Measurements from ENCODE around the gene VCP. TPM values are rescaled to one million over a fixed set of nuclear protein-coding genes. Genes with fewer than 3 reads are reported as not detected.
A peak's percentile ranks its signal among the peaks of the same experiment; 100 is the strongest.

The VCP gene
- total and polyA plus RNA-seq, 2 experiments from 2014 or later: 130 to 408 TPM

DNA sequence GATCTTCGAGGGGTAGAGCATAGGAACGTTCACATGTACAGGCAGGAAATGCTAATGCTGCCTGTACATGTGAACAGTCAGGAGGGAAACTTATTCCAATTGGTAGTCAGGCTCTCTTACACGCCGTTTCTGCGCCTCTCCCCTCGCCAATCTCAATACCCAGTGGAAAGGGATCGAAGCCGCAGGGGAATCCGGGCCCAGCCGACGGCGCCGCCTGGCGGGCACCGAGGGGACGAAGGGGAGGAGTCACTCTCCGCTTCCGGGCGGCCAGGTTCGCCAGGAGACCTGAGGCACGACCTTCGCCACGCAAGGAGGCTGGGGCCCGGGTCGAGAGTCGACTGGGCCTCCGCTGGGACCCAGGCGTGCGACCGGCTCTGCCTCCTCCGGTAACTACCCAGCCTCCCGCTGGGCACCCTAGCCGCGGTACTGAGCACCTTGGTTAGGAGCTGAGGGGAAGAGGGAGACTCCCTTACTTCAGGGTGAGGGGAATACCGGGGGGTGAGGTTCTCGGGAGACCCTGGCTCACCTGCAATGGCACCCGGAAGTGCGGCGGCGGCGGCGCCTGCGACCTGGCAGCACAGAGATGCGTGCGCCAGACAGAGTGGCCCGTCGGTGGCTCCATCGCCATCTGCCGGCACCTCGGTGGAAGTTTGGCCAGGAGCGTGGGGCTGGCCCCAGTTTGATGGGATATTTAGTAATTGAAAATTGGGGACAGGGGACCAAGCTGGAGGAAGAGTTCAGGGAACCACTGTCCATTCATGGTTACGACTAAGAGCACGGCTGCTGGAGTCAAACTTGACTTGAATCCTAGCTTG is 23.8 kb upstream of the VCP start, which contains the start of gene PIGO:
TSS of gene PIGO (minus strand) at position 557 of the 815 bp plus-strand sequence. CDS start 1,026 bp downstream, outside the sequence.
- H3K27ac Mint-ChIP-seq: peak within 1 kb of the TSS; percentile 96
- Histone ChIP-seq H3K4me2 (peak within 1 kb of the TSS; percentile 81), H3K9me2 (ENCODE audit: insufficient read depth) (no peaks in the 10 kb centered on the region), H3K27ac (ENCODE audit: low read depth) (peak within 1 kb of the TSS; percentile 98), H3K4me1 (ENCODE audit: insufficient read depth) (no peaks in the 10 kb centered on the region), H3K4me3 (peak within 1 kb of the TSS; percentile 79), H4K20me1 (replicated peaks; ENCODE audit: insufficient read depth) (no peaks in the 10 kb centered on the region), H3K27me3 (ENCODE audit: insufficient read depth) (no peaks in the 10 kb centered on the region), H3F3A (replicated peaks; ENCODE audit: low read depth) (0 out of 2 replicates have a peak, but pooled peaks cover 5% of the 10 kb centered on the region), H2AFZ (peak within 1 kb of the TSS; percentile 86; the same call in 1 of the 2 replicates), H3K79me2 (replicated peaks; ENCODE audit: insufficient read depth) (peaks cover 2% of the 10 kb centered on the region), H3K36me3 (ENCODE audit: insufficient read depth) (peaks cover 3% of the 10 kb centered on the region; the same call in 1 of the 2 replicates)
- TF ChIP-seq ZNF331 (CRISPR knock-in tag; IDR thresholded peaks at IDR 0.05; ENCODE audit: low read depth) (no peak), ZNF114 (CRISPR knock-in tag; IDR thresholded peaks at IDR 0.05) (no peak), EZH2 (IDR thresholded peaks at IDR 0.05; ENCODE audit: low read depth, unreplicated experiment) (no peak), STAT1 (IDR thresholded peaks at IDR 0.05; ENCODE audit: unreplicated experiment) (no peak), JUNB (IDR thresholded peaks at IDR 0.05; ENCODE audit: unreplicated experiment) (no peak), NANOG (IDR thresholded peaks at IDR 0.05; ENCODE audit: borderline replicate concordance) (no peak), POLR2AphosphoS5 (IDR thresholded peaks at IDR 0.05; ENCODE audit: low read depth) (peak; percentile 82; the same call in 1 of the 2 replicates), CREB1 (CRISPR knock-in tag; IDR thresholded peaks at IDR 0.05; ENCODE audit: low read depth) (peak; percentile 69)
- TF ChIP-seq, protein P1, sequence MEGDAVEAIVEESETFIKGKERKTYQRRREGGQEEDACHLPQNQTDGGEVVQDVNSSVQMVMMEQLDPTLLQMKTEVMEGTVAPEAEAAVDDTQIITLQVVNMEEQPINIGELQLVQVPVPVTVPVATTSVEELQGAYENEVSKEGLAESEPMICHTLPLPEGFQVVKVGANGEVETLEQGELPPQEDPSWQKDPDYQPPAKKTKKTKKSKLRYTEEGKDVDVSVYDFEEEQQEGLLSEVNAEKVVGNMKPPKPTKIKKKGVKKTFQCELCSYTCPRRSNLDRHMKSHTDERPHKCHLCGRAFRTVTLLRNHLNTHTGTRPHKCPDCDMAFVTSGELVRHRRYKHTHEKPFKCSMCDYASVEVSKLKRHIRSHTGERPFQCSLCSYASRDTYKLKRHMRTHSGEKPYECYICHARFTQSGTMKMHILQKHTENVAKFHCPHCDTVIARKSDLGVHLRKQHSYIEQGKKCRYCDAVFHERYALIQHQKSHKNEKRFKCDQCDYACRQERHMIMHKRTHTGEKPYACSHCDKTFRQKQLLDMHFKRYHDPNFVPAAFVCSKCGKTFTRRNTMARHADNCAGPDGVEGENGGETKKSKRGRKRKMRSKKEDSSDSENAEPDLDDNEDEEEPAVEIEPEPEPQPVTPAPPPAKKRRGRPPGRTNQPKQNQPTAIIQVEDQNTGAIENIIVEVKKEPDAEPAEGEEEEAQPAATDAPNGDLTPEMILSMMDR (conservative IDR thresholded peaks at IDR 0.05; ENCODE audit: low read depth in 2 of 2): peak; percentile 57 to 88
- TF ChIP-seq, protein P2, sequence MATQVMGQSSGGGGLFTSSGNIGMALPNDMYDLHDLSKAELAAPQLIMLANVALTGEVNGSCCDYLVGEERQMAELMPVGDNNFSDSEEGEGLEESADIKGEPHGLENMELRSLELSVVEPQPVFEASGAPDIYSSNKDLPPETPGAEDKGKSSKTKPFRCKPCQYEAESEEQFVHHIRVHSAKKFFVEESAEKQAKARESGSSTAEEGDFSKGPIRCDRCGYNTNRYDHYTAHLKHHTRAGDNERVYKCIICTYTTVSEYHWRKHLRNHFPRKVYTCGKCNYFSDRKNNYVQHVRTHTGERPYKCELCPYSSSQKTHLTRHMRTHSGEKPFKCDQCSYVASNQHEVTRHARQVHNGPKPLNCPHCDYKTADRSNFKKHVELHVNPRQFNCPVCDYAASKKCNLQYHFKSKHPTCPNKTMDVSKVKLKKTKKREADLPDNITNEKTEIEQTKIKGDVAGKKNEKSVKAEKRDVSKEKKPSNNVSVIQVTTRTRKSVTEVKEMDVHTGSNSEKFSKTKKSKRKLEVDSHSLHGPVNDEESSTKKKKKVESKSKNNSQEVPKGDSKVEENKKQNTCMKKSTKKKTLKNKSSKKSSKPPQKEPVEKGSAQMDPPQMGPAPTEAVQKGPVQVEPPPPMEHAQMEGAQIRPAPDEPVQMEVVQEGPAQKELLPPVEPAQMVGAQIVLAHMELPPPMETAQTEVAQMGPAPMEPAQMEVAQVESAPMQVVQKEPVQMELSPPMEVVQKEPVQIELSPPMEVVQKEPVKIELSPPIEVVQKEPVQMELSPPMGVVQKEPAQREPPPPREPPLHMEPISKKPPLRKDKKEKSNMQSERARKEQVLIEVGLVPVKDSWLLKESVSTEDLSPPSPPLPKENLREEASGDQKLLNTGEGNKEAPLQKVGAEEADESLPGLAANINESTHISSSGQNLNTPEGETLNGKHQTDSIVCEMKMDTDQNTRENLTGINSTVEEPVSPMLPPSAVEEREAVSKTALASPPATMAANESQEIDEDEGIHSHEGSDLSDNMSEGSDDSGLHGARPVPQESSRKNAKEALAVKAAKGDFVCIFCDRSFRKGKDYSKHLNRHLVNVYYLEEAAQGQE (IDR thresholded peaks at IDR 0.05; ENCODE audit: unreplicated experiment): no peak
- TF ChIP-seq, protein P3, sequence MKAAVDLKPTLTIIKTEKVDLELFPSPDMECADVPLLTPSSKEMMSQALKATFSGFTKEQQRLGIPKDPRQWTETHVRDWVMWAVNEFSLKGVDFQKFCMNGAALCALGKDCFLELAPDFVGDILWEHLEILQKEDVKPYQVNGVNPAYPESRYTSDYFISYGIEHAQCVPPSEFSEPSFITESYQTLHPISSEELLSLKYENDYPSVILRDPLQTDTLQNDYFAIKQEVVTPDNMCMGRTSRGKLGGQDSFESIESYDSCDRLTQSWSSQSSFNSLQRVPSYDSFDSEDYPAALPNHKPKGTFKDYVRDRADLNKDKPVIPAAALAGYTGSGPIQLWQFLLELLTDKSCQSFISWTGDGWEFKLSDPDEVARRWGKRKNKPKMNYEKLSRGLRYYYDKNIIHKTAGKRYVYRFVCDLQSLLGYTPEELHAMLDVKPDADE (IDR thresholded peaks at IDR 0.05): peak; percentile 47
- H3K36me3 Mint-ChIP-seq (ENCODE audit: low read depth): peaks cover 32% of the 10 kb centered on the region
- H3K4me3 Mint-ChIP-seq: peak within 1 kb of the TSS; percentile 86
- H3K9me3 Mint-ChIP-seq: no peaks in the 10 kb centered on the region; the same call in 2 of the 3 replicates
- ATAC-seq (peak; percentile 94), DNase-seq (ENCODE audit: low spot score) (peak; percentile 94)
- H3K4me1 Mint-ChIP-seq: peaks cover 6% of the 10 kb centered on the region; the same call in 2 of the 3 replicates
- peaks cover 16% of the 10 kb centered on the region for H3K27me3 Mint-ChIP-seq (ENCODE audit: insufficient read depth, low read depth, poor library complexity)
